ENCODE measurements around the gene NANOS3.

Gene NANOS3

GRCh38 chr19:13864667-13865570 is 12.0 kb upstream of the NANOS3 start:
- no peak for DNase-seq

DNA sequence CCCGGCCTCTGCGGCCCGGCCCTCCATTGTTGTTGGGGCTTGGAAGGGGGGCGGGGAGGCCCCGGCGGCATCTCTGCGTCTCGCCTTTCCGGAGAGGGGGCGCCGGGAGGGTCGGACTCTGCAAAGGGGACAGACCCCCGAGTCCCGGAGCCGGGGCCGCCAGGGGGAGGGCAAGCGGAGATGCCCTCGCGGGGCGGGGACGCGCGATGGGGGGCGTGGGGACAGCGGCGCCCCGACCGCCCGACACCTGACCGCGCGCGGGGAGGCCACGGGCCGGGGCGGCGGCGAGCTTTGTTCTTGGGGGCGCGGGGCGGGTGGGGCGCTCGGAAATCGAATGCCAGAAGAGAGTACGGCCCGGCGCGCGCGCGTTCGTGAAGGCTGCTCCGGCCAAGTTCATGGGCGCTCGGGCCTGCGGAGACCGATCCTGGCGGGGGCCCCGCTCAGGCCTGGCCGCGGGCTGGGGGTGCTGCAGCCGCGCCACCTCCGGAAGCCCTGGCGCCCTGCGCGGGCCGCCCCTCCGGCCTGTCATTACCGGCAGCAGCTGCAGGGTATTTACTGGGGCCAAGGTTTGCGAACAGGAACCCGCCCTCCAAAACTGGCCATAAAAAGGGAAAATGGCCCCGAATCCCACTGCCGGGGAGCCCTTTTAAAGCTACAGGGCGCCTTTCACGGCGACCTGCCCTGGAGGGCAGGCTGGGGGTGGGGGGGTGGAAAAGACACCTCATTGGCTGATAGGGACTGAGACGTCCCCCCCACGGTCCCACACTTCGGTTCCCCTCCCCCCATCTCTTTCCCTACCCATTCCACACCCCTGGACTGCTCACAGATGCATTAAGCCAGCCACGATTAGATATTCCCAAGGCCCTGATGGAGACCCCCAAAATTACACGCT is 11.1 kb upstream of the NANOS3 start:
- no peak for DNase-seq

DNA sequence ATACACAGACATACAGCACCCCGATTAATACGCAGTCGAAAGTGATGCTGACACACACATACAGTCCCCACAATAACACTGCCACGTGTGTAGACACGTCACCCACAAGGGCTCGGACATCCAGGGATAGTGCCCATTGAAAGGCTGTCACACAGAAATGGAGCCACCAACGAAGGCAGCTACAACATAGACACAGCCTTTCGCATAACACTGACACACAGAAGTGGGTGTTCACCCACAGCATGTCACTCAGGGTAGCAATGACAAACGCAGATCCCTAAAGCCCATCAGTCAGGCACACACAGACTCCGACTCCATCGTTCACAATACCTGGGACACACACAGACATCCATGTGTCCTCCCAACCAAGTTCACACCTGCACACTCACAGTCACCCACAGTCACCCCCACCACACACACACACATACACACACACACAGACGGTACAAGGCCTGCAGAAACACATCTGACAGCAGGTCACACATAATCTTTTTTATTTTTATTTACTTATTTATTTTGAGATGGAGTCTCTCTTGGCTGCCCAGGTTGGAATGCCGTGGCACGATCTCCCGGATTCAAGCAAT is 10.4 kb upstream of the NANOS3 start:
- DNase-seq: no peak

DNA sequence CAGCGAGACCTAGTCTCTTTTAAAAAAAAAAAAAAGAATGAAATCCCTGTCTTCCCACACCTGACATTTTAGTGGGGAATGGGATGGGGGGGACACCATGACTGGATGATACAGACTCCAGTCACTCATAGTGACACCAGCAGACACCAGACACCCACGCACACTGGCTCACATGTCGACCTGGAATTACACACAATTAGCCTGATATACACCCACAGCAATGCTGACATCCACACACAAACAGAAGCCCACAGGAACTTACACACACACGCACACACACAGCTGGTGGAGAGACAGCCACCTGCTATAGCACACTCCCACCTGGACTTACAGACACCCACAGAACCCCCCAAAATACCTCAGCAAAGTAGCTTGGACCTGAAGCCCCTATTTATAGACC is 8.3 kb upstream of the NANOS3 start:
- DNase-seq: no peak

DNA sequence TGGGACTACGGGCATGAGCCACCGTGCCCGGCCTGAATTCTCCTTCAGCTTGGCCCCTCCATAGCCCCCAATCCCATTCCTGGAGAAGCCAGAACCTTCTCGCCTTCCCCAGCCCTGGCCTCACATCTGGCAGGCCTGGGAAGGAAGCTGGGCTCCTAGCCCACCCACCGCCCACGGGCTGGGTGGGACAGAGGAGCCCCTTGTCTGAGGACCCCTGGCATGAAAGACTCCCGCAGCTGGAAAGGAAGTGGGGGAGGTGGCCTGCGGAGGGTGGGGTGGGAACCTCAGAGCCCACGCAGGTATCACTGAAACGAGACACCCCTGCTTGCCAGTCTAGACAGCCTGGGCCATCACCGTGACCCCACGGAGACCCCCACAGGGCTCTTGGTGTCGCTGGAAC is 7.7 kb upstream of the NANOS3 start:
- DNase-seq: no peak

- no peak for DNase-seq
Measured at GRCh38 chr19:13870873-13871272, 6.1 kb upstream of the NANOS3 start.

GRCh38 chr19:13872339-13872694 is 4.6 kb upstream of the NANOS3 start:
- DNase-seq: no peak

GRCh38 chr19:13872695-13873389 is 4.1 kb upstream of the NANOS3 start:
- DNase-seq: no peak

- DNase-seq: no peak
Measured at GRCh38 chr19:13873834-13874515, 3.0 kb upstream of the NANOS3 start.

GRCh38 chr19:13875824-13876223 is 1.1 kb upstream of the NANOS3 start:
- DNase-seq: no peak

GRCh38 chr19:13877303-13877702 is 369 bp downstream of the NANOS3 start:
- no peak for DNase-seq

DNA sequence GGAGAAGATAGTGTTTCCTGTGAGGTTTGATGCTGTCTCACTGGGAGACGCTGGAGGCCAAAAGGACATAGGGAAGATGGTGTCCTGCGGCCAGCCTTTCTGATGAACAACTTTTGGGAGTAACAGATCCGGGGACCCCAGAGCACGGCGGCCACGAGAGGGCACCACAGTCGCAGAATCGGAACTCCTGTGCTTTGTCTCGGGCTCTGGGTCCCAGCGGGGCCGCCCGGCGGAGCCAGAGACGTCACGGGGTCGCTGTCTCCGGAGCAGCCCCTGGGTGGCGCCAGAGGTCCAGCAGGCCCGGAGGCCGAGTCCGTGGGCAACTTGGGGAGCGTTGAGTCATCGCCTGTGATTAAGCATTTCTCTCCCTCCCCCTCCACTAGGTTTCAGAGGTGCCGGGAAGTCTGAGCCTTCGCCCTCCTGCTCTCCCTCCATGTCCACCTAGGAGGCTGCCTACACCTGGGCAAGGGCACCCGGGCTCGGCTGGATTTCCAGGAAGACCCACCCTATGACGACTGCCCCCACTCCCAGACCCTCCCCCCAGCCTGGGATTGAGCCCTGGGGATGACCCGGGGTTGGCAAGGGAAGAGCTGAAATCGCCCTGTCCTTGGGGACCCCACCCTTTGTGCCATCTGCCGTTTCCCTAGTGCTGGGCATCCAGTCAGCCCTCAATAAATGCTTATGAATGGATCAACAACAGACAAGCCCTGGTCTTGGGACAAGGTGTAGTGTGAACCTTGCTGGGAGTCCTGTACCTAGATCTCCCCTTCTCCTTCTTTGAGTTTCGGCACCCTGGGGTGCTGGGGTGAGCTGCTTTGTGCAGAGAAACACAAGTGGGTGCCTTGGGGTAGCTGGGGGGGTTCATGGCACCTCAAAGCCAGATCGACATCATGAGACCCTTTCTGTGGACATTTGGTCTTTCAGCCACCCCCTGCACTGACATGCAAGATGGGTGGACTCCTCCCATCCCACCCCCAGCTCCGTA is 3.4 kb downstream of the NANOS3 start:
- peak; percentile 33 to 65 for DNase-seq

GRCh38 chr19:13881251-13881691 is 4.3 kb downstream of the NANOS3 start:
- DNase-seq: no peak

DNA sequence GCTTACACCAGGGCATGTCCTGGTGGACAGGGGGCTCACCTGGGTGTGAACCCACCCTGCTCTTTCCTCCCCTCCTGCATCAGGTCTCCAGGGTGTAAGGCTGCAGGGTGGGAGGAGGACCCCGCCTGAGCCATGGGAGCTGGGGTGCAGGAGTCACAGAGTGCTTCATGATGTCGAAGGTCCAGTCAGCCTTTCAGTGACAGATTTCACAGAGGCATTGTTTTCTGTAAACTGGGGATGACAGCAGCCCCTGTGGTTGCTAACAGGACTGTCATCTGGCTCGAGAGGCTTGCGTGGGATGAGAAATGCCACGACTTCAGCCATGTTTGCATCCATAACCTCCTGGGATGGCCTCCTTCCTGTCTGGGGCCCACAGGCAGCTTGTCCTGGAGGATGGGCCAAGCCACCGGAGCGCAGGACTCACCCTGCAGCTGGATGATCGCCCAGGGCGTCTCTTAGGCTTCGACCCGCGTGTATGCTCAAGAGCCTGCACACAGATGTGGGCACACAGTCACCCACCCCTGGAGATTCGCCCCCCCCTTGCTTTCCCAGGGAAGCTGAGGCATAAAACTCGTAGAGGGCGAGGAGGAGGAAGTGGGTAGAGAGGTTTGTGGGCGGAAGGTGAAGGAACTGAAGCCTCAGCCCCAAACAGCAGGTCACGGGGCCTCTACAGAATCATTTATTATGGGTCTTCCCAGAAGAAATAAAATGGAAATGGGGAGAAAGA is 4.9 kb downstream of the NANOS3 start:
- DNase-seq: no peak

GRCh38 chr19:13882419-13882795 is 5.5 kb downstream of the NANOS3 start:
- DNase-seq: no peak

DNA sequence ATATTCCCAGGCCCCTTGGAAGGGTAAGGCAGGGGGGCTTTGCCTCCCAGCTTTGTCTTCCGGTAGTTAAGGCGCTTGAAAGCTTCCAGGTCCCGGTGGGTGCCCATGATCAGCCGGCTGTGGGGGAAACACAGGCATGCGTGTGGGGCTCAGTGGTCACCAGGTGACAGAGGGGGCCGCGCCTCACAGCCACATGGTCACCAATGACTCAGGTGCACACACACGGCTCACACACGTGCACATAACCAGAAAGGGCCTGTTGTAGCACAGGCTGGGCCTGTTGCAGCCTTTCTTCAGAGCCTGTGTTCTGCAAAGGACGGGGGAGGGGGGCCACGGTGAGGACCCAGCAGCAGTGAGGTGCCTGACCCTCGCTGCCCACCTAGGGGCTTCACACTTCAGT is 5.9 kb downstream of the NANOS3 start:
- no peak for DNase-seq

- no peak for DNase-seq
Measured at GRCh38 chr19:13883516-13884064, 6.7 kb downstream of the NANOS3 start.

DNA sequence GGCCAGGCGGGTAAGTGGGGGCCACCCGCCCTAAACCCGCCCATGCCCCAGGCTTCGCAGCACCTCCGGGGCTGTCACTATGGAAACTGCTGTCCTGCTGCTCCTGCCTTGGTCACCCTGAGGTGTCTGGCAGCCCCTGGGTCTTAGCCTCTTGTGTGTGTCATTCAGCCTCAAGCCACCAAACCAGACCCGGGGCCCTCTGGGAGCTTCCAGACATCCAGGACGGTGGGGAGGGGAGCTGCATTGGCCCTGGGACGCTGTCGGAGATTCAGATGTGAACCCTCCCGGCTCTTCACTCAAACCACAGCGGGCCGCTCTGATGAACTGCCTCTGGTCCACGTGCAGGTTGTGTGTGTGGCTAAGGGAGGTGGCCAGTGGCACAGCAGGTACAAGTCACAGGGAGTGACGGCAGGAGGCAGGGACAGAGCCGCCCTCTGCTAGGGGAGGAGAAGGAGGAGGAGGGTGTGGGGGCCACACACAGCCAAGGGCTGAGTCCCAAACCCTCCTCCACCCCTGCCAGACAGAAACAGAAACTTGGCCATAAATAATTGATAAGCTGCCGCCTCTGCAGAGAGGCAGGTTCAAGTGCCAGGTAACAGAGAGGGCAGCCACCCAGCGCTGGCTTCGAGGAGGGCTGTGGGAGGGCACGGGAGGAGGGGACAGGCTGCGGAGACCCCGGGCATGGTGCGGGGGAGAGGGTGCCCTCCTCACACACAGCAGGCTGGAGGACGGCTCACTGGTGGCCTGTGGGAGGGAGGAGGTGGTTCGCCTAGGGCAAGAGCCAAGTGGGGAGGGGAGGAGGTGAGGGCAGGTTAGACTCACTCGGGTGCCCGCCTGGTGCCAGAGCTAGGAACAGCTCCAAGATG is 8.0 kb downstream of the NANOS3 start:
- DNase-seq: no peak

GRCh38 chr19:13885826-13886365 is 9.0 kb downstream of the NANOS3 start:
- DNase-seq: no peak

Measured in NCI-H187 (cell line).